COR-L47 (cell line): ENCODE data around the gene ADGRA1.

Experiments
- DNase-seq: peaks from one replicate; lab custom pipeline; 2025; lab: John Stamatoyannopoulos, UW

The ADGRA1 gene

GRCh38 chr10:133113146-133113830, 25.6 kb downstream of the ADGRA1 start:
- DNase-seq = no peak

- DNase-seq = no peak
Measured at GRCh38 chr10:133113847-133114246, 26.1 kb downstream of the ADGRA1 start.

GRCh38 chr10:133114251-133114650, 26.5 kb downstream of the ADGRA1 start:
- DNase-seq = no peak

GRCh38 chr10:133114726-133115452, 27.2 kb downstream of the ADGRA1 start:
- no peak for DNase-seq

- DNase-seq = no peak
Measured at GRCh38 chr10:133115453-133115842, 27.7 kb downstream of the ADGRA1 start.

- no peak for DNase-seq
Measured at GRCh38 chr10:133115976-133116375, 28.3 kb downstream of the ADGRA1 start.

GRCh38 chr10:133116455-133116854, 28.7 kb downstream of the ADGRA1 start:
- no peak for DNase-seq

GRCh38 chr10:133117036-133117687, 29.4 kb downstream of the ADGRA1 start:
- DNase-seq = no peak

GRCh38 chr10:133117688-133118071, 30.0 kb downstream of the ADGRA1 start:
- DNase-seq = no peak

- no peak for DNase-seq
Measured at GRCh38 chr10:133121479-133121878, 33.8 kb downstream of the ADGRA1 start.

- DNase-seq = no peak
Measured at GRCh38 chr10:133122171-133122935, 34.6 kb downstream of the ADGRA1 start.

- no peak for DNase-seq
Measured at GRCh38 chr10:133123050-133123745, 35.5 kb downstream of the ADGRA1 start.

GRCh38 chr10:133123746-133124356, 36.1 kb downstream of the ADGRA1 start:
- DNase-seq = no peak

- DNase-seq = no peak
Measured at GRCh38 chr10:133124357-133125211, 36.9 kb downstream of the ADGRA1 start.

GRCh38 chr10:133125901-133126300, 38.2 kb downstream of the ADGRA1 start:
- no peak for DNase-seq

GRCh38 chr10:133126431-133127290, 38.9 kb downstream of the ADGRA1 start:
- DNase-seq = no peak

GRCh38 chr10:133127291-133128125, 39.8 kb downstream of the ADGRA1 start:
- DNase-seq = no peak
